NCI-H2227 (cell line): ENCODE measurements around the gene MARCHF10.

ENCODE experiments used
- DNase-seq: peaks from one replicate; lab custom pipeline; 2025; ENCODE audit not compliant: unreplicated experiment; lab: John Stamatoyannopoulos, UW

Gene MARCHF10

GRCh38 chr17:62822080-62822904 lies 14.2 kb upstream of the MARCHF10 start:
- DNase-seq: no peak

GRCh38 chr17:62821189-62822079 lies 13.3 kb upstream of the MARCHF10 start:
- DNase-seq: no peak

- peak; percentile 33 for DNase-seq
Measured at GRCh38 chr17:62819511-62820221, 11.6 kb upstream of the MARCHF10 start.

DNA sequence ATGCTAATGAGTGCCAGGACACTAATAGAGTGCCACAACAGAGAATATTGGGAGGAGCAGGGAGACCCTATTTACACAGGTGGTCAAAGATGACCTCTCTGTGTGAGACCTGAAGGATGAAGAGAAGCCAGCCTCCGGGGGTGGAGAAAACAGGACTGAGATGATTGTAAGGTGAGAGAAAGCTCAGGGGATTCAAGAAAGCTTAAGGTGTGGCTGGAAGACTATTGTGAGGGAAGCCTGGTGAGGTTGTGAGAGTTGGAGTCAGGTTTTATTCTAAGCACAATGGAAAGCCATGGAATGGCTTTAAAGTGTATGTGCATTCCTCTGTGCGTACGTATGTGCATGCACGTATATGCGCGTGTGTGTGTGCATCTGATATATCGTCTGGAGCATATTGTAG lies 10.4 kb upstream of the MARCHF10 start:
- no peak for DNase-seq

- no peak for DNase-seq
Measured at GRCh38 chr17:62816282-62816839, 8.2 kb upstream of the MARCHF10 start.

DNA sequence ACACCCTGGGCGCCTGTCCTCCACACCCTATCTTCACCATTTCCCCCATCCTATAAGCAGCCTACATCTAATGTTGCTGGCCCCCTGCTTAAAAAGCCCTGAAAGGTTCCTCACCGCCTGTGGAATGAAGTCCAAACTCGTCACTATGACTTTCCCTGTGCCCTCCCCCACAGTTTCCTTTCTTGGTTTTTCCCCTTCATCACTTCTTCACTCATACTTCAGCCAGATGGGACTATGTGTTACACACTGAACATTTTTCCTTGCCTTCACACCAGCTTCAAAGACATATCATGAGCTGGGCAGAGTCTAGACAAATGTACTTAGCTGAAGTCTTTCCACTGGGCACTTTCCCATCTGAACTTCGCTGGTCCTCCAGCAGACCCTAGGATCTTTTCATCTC lies 1.5 kb upstream of the MARCHF10 start:
- no peak for DNase-seq

GRCh38 chr17:62808576-62808970 lies 459 bp upstream of the MARCHF10 start:
- peak; percentile 46 for DNase-seq

GRCh38 chr17:62805234-62805633 lies 2.9 kb downstream of the MARCHF10 start:
- no peak for DNase-seq

GRCh38 chr17:62804822-62805221 lies 3.3 kb downstream of the MARCHF10 start:
- DNase-seq: no peak

- DNase-seq: no peak
Measured at GRCh38 chr17:62804025-62804424, 4.1 kb downstream of the MARCHF10 start.

- DNase-seq: no peak
Measured at GRCh38 chr17:62802561-62803205, 5.4 kb downstream of the MARCHF10 start.

DNA sequence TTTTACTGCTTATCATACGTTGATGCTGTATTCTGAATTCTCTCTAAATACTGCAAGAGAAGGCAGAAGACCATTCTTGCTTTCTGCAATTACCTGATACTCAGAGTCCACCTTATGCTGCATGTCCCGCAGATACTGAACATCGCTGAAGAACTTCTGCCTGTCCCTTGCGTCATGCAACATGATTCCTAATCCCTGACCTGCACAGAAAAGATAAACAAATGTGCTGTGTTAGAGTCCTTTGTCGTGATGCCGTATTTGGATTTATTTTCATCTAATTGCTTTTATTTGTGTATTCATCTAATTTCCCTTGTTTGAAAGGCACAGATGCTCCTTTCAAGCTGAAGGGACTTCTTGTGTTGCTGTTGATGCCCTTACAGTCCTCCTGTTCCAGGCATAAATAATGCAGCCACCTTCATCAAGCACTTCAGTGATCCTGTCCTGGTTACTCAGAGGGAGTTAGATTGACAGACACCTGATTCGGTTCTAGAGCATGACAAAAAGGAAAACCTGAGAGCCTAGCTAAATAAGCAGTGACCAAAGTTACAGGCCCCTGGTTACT lies 6.5 kb downstream of the MARCHF10 start:
- DNase-seq: no peak

DNA sequence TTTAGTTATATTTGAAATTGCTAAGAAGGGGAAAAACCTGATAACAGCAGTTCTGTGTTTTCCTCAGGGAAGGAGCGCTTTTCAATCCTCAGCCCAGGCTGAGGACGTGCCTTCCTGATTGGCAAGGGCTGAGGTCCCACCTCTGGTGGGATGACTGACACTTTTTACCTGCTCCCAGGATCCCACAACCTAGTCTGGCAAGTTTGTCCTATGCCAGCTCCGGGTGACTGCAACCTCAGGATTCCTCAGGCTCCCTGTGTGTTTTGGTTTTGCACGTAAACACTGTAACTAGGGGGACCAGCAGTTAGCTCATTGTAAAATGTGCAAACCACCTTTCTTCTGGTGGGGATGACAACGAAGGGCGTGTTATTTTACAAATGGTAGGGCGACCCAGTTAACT lies 7.5 kb downstream of the MARCHF10 start:
- DNase-seq: no peak

DNA sequence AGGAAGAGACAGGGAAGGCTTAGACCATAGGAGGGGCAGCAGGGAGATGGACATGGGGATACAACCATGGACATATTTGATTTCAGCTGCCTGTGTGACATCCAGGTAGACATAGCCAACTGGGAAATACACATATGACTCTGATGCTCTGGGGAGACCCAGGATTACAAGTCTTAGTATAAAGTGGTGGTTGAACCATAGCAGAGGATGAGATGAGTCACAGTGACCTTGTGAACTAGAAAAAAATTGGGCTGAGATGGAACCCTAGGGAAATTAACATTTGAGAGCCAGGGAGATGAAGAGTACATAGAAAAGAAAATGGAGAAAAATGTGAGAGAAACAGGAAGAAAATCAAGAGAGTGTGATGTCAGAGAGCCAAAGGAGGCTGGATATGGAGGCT lies 10.2 kb downstream of the MARCHF10 start:
- DNase-seq: no peak

GRCh38 chr17:62796291-62796690 lies 11.8 kb downstream of the MARCHF10 start:
- no peak for DNase-seq

- no peak for DNase-seq
Measured at GRCh38 chr17:62794666-62794971, 13.5 kb downstream of the MARCHF10 start.

GRCh38 chr17:62793919-62794665 lies 14.0 kb downstream of the MARCHF10 start:
- no peak for DNase-seq

DNA sequence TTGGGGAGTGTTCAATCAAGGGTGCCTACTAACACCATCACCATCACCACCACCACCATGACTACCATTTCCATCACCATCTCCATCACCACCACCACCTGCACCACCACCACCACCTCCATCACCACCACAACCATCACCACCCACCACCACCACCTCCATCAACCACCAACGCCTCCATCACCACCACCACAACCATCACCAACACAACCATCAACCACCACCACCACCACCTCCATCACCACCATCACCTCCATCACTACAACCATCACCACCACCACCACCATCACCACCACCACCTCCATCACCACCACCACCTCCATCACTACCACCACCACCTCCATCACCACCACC lies 15.7 kb downstream of the MARCHF10 start:
- DNase-seq: no peak

DNA sequence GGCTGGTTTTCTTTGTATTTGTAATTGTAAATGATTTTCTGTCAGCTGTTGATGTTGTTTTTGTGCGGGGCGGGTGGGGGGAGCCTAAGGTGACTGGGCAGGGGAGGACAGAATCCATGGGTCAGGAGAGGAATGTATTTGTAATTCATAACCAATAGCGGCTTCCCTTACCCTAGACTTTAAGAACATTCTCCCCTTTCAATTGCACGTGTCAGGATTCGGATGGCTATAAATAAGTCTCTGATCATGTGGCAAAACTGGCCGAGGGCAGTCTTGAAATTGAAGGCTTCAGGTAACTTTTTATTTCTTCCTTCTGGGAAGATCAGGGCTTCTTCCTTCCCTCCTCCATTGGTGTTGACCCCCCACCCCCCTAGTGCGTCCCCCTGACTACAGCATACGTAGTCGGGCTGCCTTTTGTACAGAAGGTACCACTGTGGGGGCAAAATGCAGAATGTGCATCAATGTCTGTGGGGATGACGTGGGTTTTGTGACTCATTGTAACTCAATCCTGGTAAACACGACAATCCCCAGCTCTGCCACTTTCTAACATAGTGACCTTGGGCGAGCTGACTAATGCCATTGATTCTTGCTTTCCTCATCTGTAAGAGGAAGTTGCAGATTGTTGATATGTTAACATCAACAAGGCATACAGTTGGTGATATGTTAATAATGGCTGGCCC lies 16.2 kb downstream of the MARCHF10 start:
- DNase-seq: no peak
